Esophagus muscularis mucosa (tissue), 4 donors: Measurements from ENCODE around the gene CDCA7L. TPM values are rescaled to one million over a fixed set of nuclear protein-coding genes. Genes with fewer than 3 reads are reported as not detected.
"Not testable (repeated sequence)": the region's sequence is repeated elsewhere in the genome, so short reads cannot be mapped to it uniquely, and the experiment has no call there.

Source experiments
- DNase-seq: peaks from one replicate; pipeline ENCODE4 v3.0.0-alpha.2; 2017; ENCODE audit errors: extremely low spot score
- H3K27ac ChIP-seq, 4 donors: fragments of 200-600 bp; sonication (generic); replicated peaks in 1 of 4; 1 replicate in 3 of 4; 2 replicates in 1 of 4; pipeline ENCODE4 v1.5.1; 2016 to 2019; ENCODE audit warnings: mild to moderate bottlenecking in 1 of 4
- H3K27me3 ChIP-seq, 4 donors: fragments of 200-600 bp; sonication (generic); one replicate each; pipeline versions ENCODE4 v1.5.1 to v1.6.0; 2016 to 2019
- H3K36me3 ChIP-seq, 4 donors: fragments of 200-600 bp; sonication (generic); one replicate each; pipeline ENCODE4 v1.5.1; 2016 to 2019
- H3K4me1 ChIP-seq, 4 donors: fragments of 200-600 bp; sonication (generic); one replicate each; pipeline ENCODE4 v1.5.1; 2016 to 2019
- H3K4me3 ChIP-seq, 4 donors: fragments of 200-600 bp; sonication (generic); 1 replicate in 2 of 4; 2 replicates in 2 of 4; pipeline ENCODE4 v1.5.1; 2016 to 2019; ENCODE audit warnings: mild to moderate bottlenecking in 4 of 4, moderate library complexity in 1 of 4
- H3K9me3 ChIP-seq, 4 donors: fragments of 200-600 bp; sonication (generic); 1 replicate in 3 of 4; 2 replicates in 1 of 4; pipeline ENCODE4 v1.5.1; 2016 to 2019
- EP300 ChIP-seq: sonication (generic); formaldehyde crosslinking; IDR thresholded peaks from one replicate; pipeline ENCODE4 v1.6.1; 2017; ENCODE audit warnings: antibody characterized with exemption
- POLR2A ChIP-seq: fragments of 450-650 bp; IDR thresholded peaks from one replicate; pipeline ENCODE4 v1.6.1; 2017; ENCODE audit warnings: antibody characterized with exemption, moderate library complexity, mild to moderate bottlenecking, low read depth
- POLR2AphosphoS5 ChIP-seq, 2 donors: sonication (generic); formaldehyde crosslinking; IDR thresholded peaks; one replicate each; pipeline ENCODE4 v1.6.1; 2017; ENCODE audit warnings: antibody characterized with exemption in 2 of 2
- WGBS: methylation state at CpG from one replicate; pipeline ENCODE4 v1.1.5; 2018; 5-methylcytosine and 5-hydroxymethylcytosine counted together
- intact Hi-C: fragments of 100-400 bp; cut with DNase I; formaldehyde crosslinking; loops from one replicate; pipeline ENCODE4 v1.15.1; 2023
- total RNA-seq, 4 donors: library from RNA; depleted of rRNA; stranded (reverse); fragments of >200 nt; gene quantifications; one replicate each; pipeline versions ENCODE4 v1.1.0 to v1.2.1, GENCODE V29; 2016
- TF ChIP-seq, protein P1 (sequence below), 3 experiments: fragments of 200-600 bp in 2 of 3; fragments of 450-650 bp in 1 of 3; sonication (generic) in 2 of 3; IDR thresholded peaks; one replicate each; pipeline ENCODE4 v1.5.1; 2017 to 2019; ENCODE audit warnings: antibody characterized with exemption in 3 of 3, mild to moderate bottlenecking in 2 of 3, moderate library complexity in 1 of 3

CDCA7L gene
- total RNA-seq, 4 donors from 2014 or later: 19.5 to 61.6 (median 25.2) TPM

- Histone ChIP-seq H3K9me3 (no peaks in the 10 kb centered on the region), H3K4me1 (peaks cover 6 to 14% (median 13%) of the 10 kb centered on the region in 4 donors), H3K27ac (no peak overlapping the region), H3K4me3 (no peak overlapping the region), H3K36me3 (no peaks in the 10 kb centered on the region), H3K27me3 (no peaks in the 10 kb centered on the region)
- intact Hi-C loops: no loop called here
- no peak for DNase-seq
- no peak for TF ChIP-seq POLR2AphosphoS5 (IDR thresholded peaks at IDR 0.05)
- TF ChIP-seq, protein P1, sequence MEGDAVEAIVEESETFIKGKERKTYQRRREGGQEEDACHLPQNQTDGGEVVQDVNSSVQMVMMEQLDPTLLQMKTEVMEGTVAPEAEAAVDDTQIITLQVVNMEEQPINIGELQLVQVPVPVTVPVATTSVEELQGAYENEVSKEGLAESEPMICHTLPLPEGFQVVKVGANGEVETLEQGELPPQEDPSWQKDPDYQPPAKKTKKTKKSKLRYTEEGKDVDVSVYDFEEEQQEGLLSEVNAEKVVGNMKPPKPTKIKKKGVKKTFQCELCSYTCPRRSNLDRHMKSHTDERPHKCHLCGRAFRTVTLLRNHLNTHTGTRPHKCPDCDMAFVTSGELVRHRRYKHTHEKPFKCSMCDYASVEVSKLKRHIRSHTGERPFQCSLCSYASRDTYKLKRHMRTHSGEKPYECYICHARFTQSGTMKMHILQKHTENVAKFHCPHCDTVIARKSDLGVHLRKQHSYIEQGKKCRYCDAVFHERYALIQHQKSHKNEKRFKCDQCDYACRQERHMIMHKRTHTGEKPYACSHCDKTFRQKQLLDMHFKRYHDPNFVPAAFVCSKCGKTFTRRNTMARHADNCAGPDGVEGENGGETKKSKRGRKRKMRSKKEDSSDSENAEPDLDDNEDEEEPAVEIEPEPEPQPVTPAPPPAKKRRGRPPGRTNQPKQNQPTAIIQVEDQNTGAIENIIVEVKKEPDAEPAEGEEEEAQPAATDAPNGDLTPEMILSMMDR (IDR thresholded peaks at IDR 0.05): no peak
These were observed 10.9 kb downstream of the CDCA7L start for GRCh38 chr7:21934808-21935207.

DNA sequence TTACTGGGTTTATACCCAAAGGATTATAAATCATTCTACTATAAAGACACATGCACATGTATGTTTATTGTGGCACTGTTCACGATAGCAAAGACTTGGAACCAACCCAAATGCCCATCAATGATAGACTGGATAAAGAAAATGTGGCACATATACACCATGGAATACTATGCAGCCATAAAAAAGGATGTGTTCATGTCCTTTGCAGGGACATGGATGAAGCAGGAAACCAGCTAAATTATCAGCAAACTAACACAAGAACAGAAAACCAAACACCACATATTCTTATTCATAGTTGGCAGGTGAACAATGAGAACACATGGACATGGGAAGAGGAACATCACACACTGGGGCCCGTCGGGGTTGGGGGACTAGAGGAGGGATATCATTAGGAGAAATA is 12.4 kb downstream of the CDCA7L start:
- H3K9me3 ChIP-seq, DNase-seq, H3K27me3 ChIP-seq, H3K4me3 ChIP-seq, intact Hi-C loops, H3K27ac ChIP-seq, H3K36me3 ChIP-seq, H3K4me1 ChIP-seq: not testable (repeated sequence)
- WGBS: 96% methylated on average over 3 of the region's 3 CpGs

- Histone ChIP-seq H3K4me1 (peaks cover 0 to 11% (median 3%) of the 10 kb centered on the region in 4 donors), H3K4me3 (no peak overlapping the region), H3K9me3 (no peaks in the 10 kb centered on the region), H3K36me3 (peaks cover 0 to 3% (median 0%) of the 10 kb centered on the region in 4 donors), H3K27me3 (no peaks in the 10 kb centered on the region), H3K27ac (no peak overlapping the region)
- TF ChIP-seq, protein P1 (IDR thresholded peaks at IDR 0.05): no peak
- TF ChIP-seq EP300 (no peak), POLR2AphosphoS5 (IDR thresholded peaks at IDR 0.05) (no peak)
- intact Hi-C loops: no loop called here
- no peak for DNase-seq
- 83% methylated on average over 6 of the region's 6 CpGs for WGBS
These were observed 18.0 kb downstream of the CDCA7L start for GRCh38 chr7:21927693-21928092.

DNA sequence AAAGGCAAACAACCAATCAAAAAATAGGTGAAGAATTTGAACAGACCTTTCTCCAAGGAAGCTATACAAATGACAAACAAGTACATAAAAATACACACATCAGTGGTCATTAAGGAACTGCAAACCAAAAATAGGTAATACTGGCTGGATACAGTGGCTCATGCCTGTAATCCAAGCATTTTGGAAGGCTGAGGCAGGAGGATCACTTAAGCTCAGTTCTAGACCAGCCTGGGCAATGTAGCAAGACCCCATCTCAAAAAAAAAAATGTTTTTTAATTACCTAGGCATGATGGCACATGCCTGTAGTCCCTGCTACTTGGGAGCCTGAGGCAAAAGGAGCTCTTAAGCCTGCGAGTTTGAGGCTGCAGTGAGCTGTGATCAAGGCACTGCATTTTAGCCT is 19.3 kb downstream of the CDCA7L start:
- Histone ChIP-seq H3K27me3 (no peaks in the 10 kb centered on the region), H3K4me3 (no peak overlapping the region), H3K27ac (no peak overlapping the region), H3K4me1 (peaks cover 0 to 11% (median 3%) of the 10 kb centered on the region in 4 donors), H3K9me3 (no peaks in the 10 kb centered on the region), H3K36me3 (peaks cover 0 to 3% (median 0%) of the 10 kb centered on the region in 4 donors)
- 100% methylated on average over 1 of the region's 1 CpG for WGBS
- no peak for TF ChIP-seq POLR2AphosphoS5 (IDR thresholded peaks at IDR 0.05)
- TF ChIP-seq EP300: no peak
- no peak for TF ChIP-seq POLR2A
- TF ChIP-seq, protein P1 (IDR thresholded peaks at IDR 0.05): no peak
- no peak for DNase-seq
- intact Hi-C loops: no loop called here

GRCh38 chr7:21923658-21924057 is 22.0 kb downstream of the CDCA7L start:
- Histone ChIP-seq H3K27me3 (no peaks in the 10 kb centered on the region), H3K4me3 (no peak overlapping the region), H3K27ac (no peak overlapping the region), H3K9me3 (no peaks in the 10 kb centered on the region), H3K36me3 (peaks cover 0 to 3% (median 0%) of the 10 kb centered on the region in 4 donors), H3K4me1 (peaks cover 0 to 14% (median 3%) of the 10 kb centered on the region in 4 donors)
- TF ChIP-seq POLR2A (no peak), POLR2AphosphoS5 (IDR thresholded peaks at IDR 0.05) (no peak), EP300 (no peak)
- TF ChIP-seq, protein P1 (IDR thresholded peaks at IDR 0.05): no peak
- WGBS: 58% methylated on average over 2 of the region's 2 CpGs
- intact Hi-C loops: no loop called here
- DNase-seq: no peak
